ENCODE measurements around the gene MFN2. TPM values are rescaled to one million over a fixed set of nuclear protein-coding genes. Genes with fewer than 3 reads are reported as not detected.

Gene MFN2
- total RNA-seq, 4 donors from 2014 or later, result 72.1 to 92.8 (median 75.6) TPM

DNA sequence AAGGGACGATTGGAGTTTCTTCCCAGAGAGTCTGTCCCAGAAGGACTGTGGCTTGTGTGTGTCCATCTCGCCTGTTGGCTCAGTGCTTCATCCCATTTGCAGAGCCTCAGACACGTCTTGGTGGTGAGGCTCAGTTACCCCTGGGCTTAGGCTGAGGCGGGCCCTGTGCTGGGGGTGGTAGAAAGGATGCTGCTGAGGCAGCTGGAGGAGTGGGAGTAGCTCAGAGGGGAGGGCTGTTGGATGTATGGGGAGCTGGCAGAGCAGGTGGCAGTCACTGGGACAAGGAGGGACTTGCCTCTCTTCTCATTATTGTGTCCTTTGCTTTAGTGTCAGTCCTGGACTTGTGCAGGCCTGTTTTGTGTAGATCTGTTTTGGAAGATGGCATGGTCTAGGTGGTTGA, 31.8 kb downstream of the MFN2 start:
- intact Hi-C loops (cut with DNase I; ENCODE audit: low total_unique reads) (no loop called here), in situ Hi-C loops (cut with MboI; ENCODE audit: low pct_ligation_motif_present in 1 of 4, low pct_unique_long_range_greater_than_20kb in 1 of 4, low sequenced_read_pairs in 3 of 4) (no loop called here)
- H3K9me3 ChIP-seq, result no peaks in the 10 kb centered on the region
- no peaks in the 10 kb centered on the region for H3K27me3 ChIP-seq
- no peaks in the 10 kb centered on the region for H3K4me1 ChIP-seq
- H3K4me3 ChIP-seq, result no peak overlapping the region
- DNase-seq, result no peak
- H3K36me3 ChIP-seq, result peaks cover 0 to 37% (median 15%) of the 10 kb centered on the region in 4 donors
- no peak overlapping the region for H3K27ac ChIP-seq
- 92% methylated on average over 4 of the region's 4 CpGs; no CpG with 5 or more reads in 1 of the 2 donors for WGBS, 2 donors (ENCODE audit: low coverage in 1 of 2)
- no peak for TF ChIP-seq POLR2A (IDR thresholded peaks at IDR 0.05)
- TF ChIP-seq, protein P1, sequence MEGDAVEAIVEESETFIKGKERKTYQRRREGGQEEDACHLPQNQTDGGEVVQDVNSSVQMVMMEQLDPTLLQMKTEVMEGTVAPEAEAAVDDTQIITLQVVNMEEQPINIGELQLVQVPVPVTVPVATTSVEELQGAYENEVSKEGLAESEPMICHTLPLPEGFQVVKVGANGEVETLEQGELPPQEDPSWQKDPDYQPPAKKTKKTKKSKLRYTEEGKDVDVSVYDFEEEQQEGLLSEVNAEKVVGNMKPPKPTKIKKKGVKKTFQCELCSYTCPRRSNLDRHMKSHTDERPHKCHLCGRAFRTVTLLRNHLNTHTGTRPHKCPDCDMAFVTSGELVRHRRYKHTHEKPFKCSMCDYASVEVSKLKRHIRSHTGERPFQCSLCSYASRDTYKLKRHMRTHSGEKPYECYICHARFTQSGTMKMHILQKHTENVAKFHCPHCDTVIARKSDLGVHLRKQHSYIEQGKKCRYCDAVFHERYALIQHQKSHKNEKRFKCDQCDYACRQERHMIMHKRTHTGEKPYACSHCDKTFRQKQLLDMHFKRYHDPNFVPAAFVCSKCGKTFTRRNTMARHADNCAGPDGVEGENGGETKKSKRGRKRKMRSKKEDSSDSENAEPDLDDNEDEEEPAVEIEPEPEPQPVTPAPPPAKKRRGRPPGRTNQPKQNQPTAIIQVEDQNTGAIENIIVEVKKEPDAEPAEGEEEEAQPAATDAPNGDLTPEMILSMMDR (IDR thresholded peaks at IDR 0.05), result no peak
- no peak for TF ChIP-seq EP300 (IDR thresholded peaks at IDR 0.05; ENCODE audit: low read depth)
- no peak for TF ChIP-seq POLR2AphosphoS5 (IDR thresholded peaks at IDR 0.05)

DNA sequence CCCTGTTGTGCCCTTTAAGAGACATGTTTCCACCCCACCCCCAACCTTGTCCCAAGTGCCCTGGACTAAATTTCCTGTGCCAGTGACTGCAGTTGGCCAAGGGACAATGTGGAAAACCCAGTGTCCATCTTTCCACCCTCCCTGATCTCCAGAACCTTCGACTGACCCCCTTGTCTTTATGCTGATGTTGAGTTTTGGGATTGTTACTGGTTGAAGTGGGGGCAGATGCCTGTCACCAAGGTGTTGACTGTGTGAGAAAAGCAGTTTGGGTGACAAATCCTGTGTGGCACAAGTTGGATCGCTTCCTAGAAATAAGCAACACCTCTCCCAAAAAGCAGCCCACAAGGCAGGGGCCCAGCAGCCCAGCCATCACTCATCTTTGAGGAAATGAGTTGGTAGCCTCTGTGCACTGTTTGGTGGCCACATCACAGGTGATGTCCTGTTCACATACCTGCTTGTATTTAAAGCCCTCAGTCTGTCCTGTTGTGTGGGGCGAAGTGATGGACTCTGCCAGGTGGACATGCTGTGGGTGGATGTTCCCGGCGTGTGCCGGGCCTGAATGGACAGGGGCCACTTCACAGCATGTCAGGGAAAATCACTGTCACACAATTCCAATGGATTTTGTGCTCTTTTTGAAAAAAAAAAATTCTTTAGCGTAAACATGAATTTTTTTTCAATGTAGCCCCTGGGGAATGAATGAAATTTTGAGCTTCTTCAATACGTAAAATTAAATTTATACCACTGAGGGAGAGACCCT, 32.5 kb downstream of the MFN2 start:
- H3K9me3 ChIP-seq, result no peaks in the 10 kb centered on the region
- H3K4me3 ChIP-seq, result no peak overlapping the region
- H3K27ac ChIP-seq, result no peak overlapping the region
- peaks cover 0 to 31% (median 12%) of the 10 kb centered on the region in 4 donors for H3K36me3 ChIP-seq
- in situ Hi-C loops (cut with MboI; ENCODE audit: low pct_ligation_motif_present in 1 of 4, low pct_unique_long_range_greater_than_20kb in 1 of 4, low sequenced_read_pairs in 3 of 4), result no loop called here
- 83 to 92% methylated on average over 6 to 8 of the region's 8 CpGs for WGBS, 2 donors (ENCODE audit: low coverage in 1 of 2)
- no peaks in the 10 kb centered on the region for H3K4me1 ChIP-seq
- no peak for DNase-seq
- no peak for TF ChIP-seq POLR2AphosphoS5 (IDR thresholded peaks at IDR 0.05)
- TF ChIP-seq EP300 (IDR thresholded peaks at IDR 0.05; ENCODE audit: low read depth), result no peak
- TF ChIP-seq POLR2A (IDR thresholded peaks at IDR 0.05), result no peak
- TF ChIP-seq, protein P1 (IDR thresholded peaks at IDR 0.05), result no peak
- intact Hi-C loops (cut with DNase I; ENCODE audit: low total_unique reads), result no loop called here
- H3K27me3 ChIP-seq, result no peaks in the 10 kb centered on the region

DNA sequence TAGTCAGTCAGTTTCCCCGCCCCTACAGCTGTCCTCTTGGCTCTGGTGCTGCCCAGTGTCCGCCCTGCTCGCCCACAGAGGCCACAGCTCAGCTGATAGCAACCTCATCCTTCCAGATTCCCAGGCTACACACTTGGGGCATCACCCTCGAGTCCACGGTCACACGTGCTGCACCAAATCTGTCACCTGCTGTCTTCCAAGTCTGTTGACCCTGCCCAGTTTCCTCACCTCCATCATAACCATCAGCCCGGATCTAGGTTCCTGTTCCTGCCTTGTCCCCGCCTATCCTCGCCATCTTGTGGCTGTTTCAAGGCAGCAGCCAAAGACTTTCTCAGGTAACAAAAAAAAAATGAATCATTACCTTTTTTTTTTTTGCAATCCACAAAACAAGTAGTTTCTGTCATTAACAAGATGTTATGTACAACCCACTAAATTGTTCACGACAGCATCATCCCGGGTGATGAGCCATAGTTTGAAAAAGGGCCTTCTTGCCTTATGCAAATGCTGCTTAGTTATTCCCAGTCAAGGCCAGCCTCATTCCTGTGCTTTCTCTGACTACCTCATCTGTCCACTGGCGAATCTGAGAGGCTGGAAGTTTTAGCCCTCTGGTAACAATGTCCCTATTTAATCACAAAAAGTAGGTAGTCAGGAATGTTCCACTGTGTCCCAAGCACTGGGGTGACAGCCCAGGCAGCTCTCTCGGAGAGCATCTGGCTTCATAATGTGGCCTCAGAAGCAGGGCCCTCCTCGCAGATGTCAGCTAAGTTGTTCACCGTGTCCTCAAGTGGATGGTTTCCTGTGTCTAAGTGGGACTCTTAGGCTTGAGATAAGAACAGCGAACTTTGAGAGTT, 34.1 kb downstream of the MFN2 start:
- peaks cover 0 to 2% (median 0%) of the 10 kb centered on the region in 4 donors for H3K4me1 ChIP-seq
- WGBS, 2 donors (ENCODE audit: low coverage in 1 of 2), result 70 to 78% methylated on average over 4 to 16 of the region's 16 CpGs
- no peak overlapping the region for H3K27ac ChIP-seq
- H3K9me3 ChIP-seq, result no peaks in the 10 kb centered on the region
- in situ Hi-C loops (cut with MboI; ENCODE audit: low pct_ligation_motif_present in 1 of 4, low pct_unique_long_range_greater_than_20kb in 1 of 4, low sequenced_read_pairs in 3 of 4), result no loop called here
- H3K27me3 ChIP-seq, result no peaks in the 10 kb centered on the region
- TF ChIP-seq POLR2A (IDR thresholded peaks at IDR 0.05) (no peak), EP300 (IDR thresholded peaks at IDR 0.05; ENCODE audit: low read depth) (no peak), POLR2AphosphoS5 (IDR thresholded peaks at IDR 0.05) (no peak)
- TF ChIP-seq, protein P1 (IDR thresholded peaks at IDR 0.05), result no peak
- H3K4me3 ChIP-seq, result no peak overlapping the region
- no peak for DNase-seq
- intact Hi-C loops (cut with DNase I; ENCODE audit: low total_unique reads), result no loop called here
- H3K36me3 ChIP-seq, result peaks cover 0 to 26% (median 11%) of the 10 kb centered on the region in 4 donors

DNA sequence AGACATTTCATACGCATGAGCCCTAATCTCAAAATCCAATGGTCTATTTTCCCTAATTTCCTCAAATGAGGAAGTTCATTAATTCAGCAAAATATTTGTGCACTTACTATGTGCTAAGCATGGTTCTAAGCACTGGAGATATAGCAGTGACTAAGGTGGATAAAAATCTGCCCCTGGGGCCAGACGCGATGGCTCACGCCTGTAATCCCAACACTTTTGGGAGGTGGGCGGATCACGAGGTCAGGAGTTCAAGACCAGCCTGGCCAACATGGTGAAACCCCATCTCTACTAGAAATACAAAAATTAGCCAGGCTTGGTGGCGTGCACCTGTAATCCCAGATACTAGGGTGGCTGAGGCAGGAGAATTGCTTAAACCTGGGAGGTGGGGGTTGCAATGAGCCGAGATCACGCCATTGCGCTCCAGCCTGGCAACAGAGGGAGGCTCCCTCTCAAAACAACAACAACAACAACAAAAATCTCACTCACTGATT, 34.8 kb downstream of the MFN2 start:
- 78 to 97% methylated on average over 3 to 10 of the region's 10 CpGs for WGBS, 2 donors (ENCODE audit: low coverage in 1 of 2)
- Histone ChIP-seq H3K27me3 (no peaks in the 10 kb centered on the region), H3K4me3 (no peak overlapping the region), H3K36me3 (peaks cover 0 to 20% (median 8%) of the 10 kb centered on the region in 4 donors), H3K4me1 (peaks cover 0 to 6% (median 4%) of the 10 kb centered on the region in 4 donors), H3K9me3 (no peaks in the 10 kb centered on the region), H3K27ac (no peak overlapping the region)
- TF ChIP-seq POLR2A (IDR thresholded peaks at IDR 0.05) (no peak), EP300 (IDR thresholded peaks at IDR 0.05; ENCODE audit: low read depth) (no peak)
- TF ChIP-seq, protein P1 (IDR thresholded peaks at IDR 0.05), result no peak
- no peak for DNase-seq
- in situ Hi-C loops (cut with MboI; ENCODE audit: low pct_ligation_motif_present in 1 of 4, low pct_unique_long_range_greater_than_20kb in 1 of 4, low sequenced_read_pairs in 3 of 4), result no loop called here
- intact Hi-C loops (cut with DNase I; ENCODE audit: low total_unique reads), result no loop called here

Data from transverse colon (tissue), 4 donors.